Effector CD8-positive, alpha-beta T cell (primary cell): ENCODE data around the gene PPP2R3B.
"Not testable (repeated sequence)": the region's sequence is repeated elsewhere in the genome, so short reads cannot be mapped to it uniquely, and the experiment has no call there.

Experiments
- DNase-seq: peaks from one replicate; lab custom pipeline; 2025; lab: John Stamatoyannopoulos, UW

Gene PPP2R3B

GRCh38 chrX:319579-320125, 67.1 kb downstream of the PPP2R3B start:
- DNase-seq: no peak

- no peak for DNase-seq
Observed at GRCh38 chrX:318739-319578, 67.7 kb downstream of the PPP2R3B start, which contains the start of gene GTPBP6. Gene GTPBP6 (minus strand): TSS chrX:318796. CDS start chrX:318787, 9 bp downstream.

DNA sequence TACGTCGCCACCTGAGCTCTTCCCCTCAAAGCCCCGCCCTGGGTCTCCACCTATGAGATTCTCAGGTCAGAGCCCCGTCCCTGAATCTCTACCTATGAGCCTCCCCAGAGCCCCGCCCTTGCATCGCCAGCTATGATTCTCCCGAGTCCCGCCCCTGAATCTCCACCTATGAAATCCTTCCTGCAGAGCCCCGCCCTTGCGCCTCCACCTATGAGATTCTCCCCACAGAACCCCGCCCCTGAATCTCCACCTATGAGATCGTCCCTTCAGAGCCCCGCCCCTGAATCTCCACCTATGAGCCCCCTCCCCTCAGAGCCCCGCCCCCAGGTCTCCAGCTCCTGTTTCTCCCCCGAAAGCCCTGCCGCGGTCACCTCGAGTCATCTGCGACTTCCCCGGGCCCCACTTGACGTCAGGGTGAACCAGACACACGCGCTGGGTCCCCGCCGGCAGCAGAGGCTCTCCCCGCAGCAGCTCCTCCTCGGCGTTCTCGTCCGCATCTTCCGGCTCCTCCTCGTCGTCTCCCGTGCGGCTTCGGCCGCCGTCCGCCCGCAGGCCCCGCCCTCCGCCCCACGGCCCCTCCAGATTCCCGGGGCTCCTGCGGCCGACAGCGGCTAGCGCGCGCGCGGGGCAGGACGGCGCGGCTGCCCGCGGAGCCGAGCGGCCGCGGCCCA, 68.5 kb downstream of the PPP2R3B start:
- DNase-seq: no peak

GRCh38 chrX:317424-318067, 69.2 kb downstream of the PPP2R3B start:
- DNase-seq: no peak

DNA sequence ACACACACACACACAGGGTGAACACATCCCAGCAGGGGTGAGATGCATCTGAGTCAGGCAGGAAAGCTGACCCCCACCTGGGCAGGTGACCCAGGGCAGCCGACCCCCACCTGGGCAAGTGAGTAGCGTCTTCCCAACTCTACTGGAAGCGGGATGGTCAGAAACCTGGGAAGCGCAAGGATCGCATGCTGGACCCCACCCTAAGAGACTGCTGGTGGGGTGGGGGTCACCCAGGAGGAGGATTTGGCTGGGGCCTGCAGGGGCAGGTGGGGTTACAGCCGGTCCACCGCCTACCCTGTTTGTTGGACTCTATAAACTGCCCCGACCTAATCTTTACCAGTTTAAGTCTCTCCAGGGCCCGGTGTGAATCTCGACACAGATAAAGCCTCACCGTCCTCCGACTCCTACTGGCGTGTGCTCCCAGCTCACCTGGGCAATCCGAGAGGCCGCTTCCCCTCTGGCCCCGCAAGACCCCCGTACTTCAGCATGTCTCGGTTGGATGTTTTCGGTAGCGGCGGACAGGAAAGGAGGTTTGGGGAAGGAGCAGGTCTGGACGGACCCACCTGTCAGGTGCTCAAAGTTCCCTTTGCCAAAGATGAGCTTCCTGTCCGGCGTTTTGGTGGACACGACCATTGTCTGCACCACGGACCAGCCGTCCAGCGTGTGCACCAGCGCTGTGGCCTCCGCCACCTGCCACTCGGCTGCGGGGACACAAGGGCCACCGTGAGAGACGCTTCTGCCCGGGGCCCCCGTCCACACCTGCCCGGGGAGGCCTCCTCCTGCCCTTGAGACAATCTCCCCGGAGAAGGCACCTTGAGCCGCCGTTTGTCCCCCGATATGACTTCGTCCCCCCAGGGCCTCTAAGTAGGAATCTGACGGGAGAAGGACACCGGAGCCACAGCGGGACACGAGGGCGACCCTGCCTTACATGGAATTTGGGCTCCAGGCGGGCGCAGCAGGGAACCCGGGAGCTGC, 70.1 kb downstream of the PPP2R3B start:
- DNase-seq: no peak

- no peak for DNase-seq
Observed at GRCh38 chrX:314781-315595, 71.7 kb downstream of the PPP2R3B start.

DNA sequence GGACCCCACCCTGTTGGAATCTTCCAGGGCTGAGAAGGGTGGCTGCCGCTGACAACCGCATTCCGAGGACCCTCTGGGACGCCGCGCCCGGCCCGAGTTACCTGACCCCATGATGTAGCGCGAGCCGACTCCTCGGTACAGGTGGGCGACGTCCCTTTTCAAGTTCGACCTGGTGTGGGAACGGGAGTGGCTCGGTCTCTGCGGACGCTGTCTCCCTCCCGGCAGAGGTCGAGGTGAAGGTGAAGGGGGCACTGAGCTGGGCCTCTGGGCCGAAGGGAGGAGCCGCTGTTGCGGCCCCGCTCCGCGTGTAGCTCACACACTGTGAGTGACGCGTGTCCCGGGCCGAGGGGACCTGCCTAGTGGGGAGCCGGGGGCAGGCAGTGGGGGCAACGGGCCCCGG, 72.7 kb downstream of the PPP2R3B start:
- DNase-seq: no peak

GRCh38 chrX:313546-313945, 73.2 kb downstream of the PPP2R3B start:
- DNase-seq: no peak

GRCh38 chrX:312621-313331, 73.9 kb downstream of the PPP2R3B start:
- DNase-seq: no peak

DNA sequence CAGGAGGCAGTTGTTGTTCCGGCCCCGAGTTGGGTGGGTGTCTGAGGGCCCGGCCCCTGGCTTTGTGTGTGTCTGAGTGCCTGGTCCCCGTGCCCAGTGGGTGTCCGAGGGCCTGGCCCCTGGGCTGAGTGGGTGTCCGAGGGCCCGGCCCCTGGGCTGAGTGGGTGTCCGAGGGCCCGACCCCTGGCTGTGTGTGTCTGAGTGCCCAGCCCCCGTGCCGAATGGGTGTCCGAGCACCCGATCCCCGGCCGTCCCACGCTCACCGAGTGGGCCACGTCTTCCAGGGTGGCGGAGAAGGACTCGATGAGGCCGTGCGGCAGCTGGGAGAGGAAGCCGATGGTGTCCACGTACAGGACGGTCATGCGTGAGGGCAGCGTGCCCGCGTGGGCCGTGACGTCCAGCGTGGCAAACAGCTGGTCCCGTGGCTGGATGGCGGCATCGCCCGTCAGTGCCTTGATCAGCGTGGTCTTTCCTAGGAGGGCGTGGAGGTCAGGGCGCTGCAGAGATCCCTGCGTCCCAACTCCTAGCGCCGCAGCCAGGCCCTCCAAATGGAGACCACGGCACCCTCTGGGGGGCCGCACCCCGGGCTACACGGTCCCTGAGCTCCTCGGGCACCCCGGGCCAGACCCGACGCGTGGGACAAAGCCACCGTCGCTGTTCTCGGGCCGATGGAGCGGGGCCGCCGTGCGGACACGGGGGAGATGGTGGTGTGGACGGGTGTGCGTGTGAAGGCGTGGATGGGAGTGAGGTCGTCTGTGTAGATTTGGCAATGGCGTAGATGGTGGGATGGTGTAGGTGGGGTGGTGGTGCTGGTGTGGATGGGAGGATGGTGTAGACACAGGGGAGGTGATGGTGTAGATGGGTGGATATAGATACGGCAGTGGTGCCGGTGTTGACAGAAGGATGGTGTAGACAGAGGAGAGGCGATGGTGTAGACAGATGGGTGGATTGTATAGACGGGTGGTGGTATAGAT, 75.3 kb downstream of the PPP2R3B start:
- no peak for DNase-seq

DNA sequence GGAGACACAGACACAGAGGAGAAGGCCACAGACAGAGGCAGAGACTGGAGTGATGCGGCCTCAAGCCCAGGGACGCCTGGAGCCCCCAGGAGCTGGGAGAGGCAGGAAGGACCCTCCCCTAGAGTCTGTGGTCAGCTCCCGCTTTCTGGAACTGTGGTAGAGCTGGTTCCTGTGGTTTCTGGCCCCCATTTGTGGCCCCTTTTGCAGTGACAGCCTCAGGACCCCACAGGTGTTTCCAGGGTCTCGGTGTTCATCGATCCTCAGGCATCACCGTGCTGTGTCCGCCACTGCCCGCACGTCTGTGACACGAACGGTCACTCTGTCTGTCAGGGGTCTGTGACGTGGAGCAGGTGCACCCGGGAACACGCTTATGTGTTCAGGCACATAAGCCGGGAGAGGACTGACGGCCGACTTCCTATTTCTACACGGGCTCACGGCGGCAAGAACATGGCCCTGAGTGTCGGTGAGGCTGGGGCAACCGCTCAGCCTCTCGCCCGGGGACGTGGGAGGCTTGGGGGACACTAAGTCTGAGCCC, 76.0 kb downstream of the PPP2R3B start:
- no peak for DNase-seq

GRCh38 chrX:308821-309520, 77.7 kb downstream of the PPP2R3B start:
- no peak for DNase-seq

GRCh38 chrX:307261-308111, 79.2 kb downstream of the PPP2R3B start:
- DNase-seq: no peak

DNA sequence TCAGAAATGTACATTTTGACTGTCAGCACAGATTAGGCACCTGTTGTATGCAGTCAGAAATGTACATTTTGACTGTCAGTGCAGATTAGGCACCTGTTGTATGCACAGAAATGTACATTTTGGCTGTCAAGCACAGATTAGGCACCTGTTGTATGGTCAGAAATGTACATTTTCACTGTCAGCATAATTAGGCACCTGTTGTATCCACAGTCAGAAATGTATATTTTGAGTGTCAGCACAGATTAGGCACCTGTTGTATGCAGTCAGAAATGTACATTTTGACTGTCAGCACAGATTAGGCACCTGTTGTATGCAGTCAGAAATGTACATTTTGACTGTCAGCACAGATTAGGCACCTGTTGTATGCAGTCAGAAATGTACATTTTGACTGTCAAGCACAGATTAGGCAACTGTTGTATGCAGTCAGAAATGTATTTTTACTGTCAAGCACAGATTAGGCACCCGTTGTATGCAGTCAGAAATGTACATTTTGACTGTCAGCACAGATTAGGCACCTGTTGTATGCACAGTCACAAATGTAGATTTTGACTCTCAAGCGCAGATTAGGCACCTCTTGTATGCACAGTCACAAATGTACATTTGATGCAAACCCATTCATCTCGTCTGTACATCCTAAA, 80.0 kb downstream of the PPP2R3B start:
- not testable (repeated sequence) for DNase-seq

DNA sequence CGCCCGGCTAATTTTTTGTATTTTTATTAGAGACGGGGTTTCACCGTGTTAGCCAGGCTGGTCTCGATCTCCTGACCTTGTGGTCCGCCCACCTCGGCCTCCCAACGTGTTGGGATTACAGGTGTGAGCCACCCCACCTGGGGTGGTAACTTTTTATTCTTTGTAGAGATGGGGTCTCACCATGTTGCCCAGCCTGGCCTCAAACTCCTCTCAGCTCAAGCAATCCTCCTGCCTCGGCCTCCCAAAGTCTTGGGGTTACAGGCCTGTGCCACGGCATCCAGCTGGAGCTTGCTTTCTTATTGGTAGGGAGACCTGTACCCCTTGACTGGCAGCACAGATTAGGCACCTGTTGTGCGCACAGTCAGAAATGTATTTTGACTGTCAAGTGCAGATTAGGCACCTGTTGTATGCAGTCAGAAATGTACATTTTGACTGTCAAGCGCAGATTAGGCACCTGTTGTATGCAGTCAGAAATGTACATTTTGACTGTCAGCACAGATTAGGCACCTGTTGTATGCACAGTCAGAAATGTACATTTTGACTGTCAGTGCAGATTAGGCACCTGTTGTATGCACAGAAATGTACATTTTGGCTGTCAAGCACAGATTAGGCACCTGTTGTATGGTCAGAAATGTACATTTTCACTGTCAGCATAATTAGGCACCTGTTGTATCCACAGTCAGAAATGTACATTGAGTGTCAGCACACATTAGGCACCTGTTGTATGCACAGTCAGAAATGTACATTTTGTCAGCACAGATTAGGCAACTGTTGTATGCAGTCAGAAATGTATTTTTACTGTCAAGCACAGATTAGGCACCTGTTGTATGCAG, 80.7 kb downstream of the PPP2R3B start:
- DNase-seq: not testable (repeated sequence)
